ENCODE results near the gene TBX10.

TBX10 gene

GRCh38 chr11:67588136-67588503 lies 51.4 kb downstream of the TBX10 start:
- Histone ChIP-seq H3K79me2 (ENCODE audit: control insufficient read depth, low read length) (peaks cover 29% of the 10 kb centered on the region), H3K9me2 (replicated peaks; ENCODE audit: control insufficient read depth, low read length) (no peaks in the 10 kb centered on the region), H3K4me2 (ENCODE audit: low read length) (peak overlapping the region; percentile 98), H3K4me3 (ENCODE audit: low read length) (peak overlapping the region; percentile 80), H4K20me1 (ENCODE audit: control insufficient read depth, insufficient read depth, low read depth, low read length) (peaks cover 11% of the 10 kb centered on the region), H3F3A (ENCODE audit: control insufficient read depth, insufficient read depth) (peaks cover 45% of the 10 kb centered on the region), H3K4me1 (ENCODE audit: control insufficient read depth, low read length) (peaks cover 58% of the 10 kb centered on the region), H3K9me3 (ENCODE audit: control insufficient read depth, insufficient read depth, low read length) (no peaks in the 10 kb centered on the region), H3K27ac (ENCODE audit: low read depth, low read length) (peak overlapping the region; percentile 90), H3K36me3 (ENCODE audit: control insufficient read depth, low read length) (peaks cover 57% of the 10 kb centered on the region), H3K27me3 (ENCODE audit: control insufficient read depth, low read length) (no peaks in the 10 kb centered on the region)
- TF ChIP-seq EZH2phosphoT487 (IDR thresholded peaks at IDR 0.05; ENCODE audit: borderline replicate concordance, low read length) (no peak), CTCF (IDR thresholded peaks at IDR 0.05; ENCODE audit: low read depth, low read length, poor library complexity, severe bottlenecking) (no peak)

DNA sequence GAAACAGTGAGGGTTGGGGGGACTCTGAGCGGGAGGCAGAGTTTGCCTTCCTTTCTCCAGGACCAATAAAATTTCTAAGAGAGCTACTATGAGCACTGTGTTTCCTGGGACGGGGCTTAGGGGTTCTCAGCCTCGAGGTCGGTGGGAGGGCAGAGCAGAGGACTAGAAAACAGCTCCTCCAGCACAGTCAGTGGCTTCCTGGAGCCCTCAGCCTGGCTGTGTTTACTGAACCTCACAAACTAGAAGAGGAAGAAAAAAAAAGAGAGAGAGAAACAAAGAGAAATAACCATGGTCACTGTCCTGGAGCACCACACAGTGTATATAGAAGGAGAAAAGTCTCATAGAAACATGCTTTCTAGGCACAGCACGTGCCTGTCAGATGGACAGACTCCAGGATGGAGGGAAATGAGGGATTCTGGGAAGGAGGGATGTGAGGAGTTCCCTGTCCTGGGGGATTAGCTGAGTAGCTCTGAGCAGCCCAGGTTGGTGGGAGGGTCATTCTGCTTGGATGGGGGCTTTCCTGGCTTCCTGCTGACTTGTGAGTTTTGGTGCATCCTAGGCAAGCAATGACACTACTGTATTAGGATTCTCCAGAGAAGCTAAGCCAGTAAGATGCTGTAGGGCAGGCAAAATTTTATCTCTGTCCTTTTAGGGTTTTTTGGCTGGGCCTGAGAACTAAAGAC lies 52.9 kb downstream of the TBX10 start:
- Histone ChIP-seq H3K4me2 (ENCODE audit: low read length) (peak overlapping the region; percentile 98), H3F3A (ENCODE audit: control insufficient read depth, insufficient read depth) (peaks cover 50% of the 10 kb centered on the region)
- TF ChIP-seq CTCF (IDR thresholded peaks at IDR 0.05; ENCODE audit: low read depth, low read length, poor library complexity, severe bottlenecking) = no peak

DNA sequence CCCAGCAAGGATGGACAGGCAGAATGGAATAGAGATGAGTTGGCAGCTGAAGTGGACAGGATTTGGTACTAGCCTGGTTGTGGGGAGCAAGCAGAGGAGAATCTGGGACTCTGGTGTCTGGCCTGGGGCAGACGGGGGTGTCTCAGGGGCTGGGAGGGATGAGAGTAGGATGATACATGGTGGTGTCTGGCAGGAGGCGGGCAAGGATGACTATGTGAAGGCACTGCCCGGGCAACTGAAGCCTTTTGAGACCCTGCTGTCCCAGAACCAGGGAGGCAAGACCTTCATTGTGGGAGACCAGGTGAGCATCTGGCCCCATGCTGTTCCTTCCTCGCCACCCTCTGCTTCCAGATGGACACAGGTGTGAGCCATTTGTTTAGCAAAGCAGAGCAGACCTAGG lies 53.7 kb downstream of the TBX10 start:
- Histone ChIP-seq H3K4me1 (ENCODE audit: control insufficient read depth, low read length) (peaks cover 67% of the 10 kb centered on the region), H3F3A (ENCODE audit: control insufficient read depth, insufficient read depth) (peaks cover 50% of the 10 kb centered on the region), H3K9me2 (replicated peaks; ENCODE audit: control insufficient read depth, low read length) (no peaks in the 10 kb centered on the region), H3K4me3 (ENCODE audit: low read length) (peak overlapping the region; percentile 80), H3K27ac (ENCODE audit: low read depth, low read length) (peak overlapping the region; percentile 90), H3K9me3 (ENCODE audit: control insufficient read depth, insufficient read depth, low read length) (no peaks in the 10 kb centered on the region), H3K79me2 (ENCODE audit: control insufficient read depth, low read length) (peaks cover 32% of the 10 kb centered on the region), H4K20me1 (ENCODE audit: control insufficient read depth, insufficient read depth, low read depth, low read length) (peaks cover 11% of the 10 kb centered on the region), H3K4me2 (ENCODE audit: low read length) (peak overlapping the region; percentile 98), H3K27me3 (ENCODE audit: control insufficient read depth, low read length) (peaks cover 13% of the 10 kb centered on the region; the same call in 1 of the 2 replicates), H3K36me3 (ENCODE audit: control insufficient read depth, low read length) (peaks cover 57% of the 10 kb centered on the region)
- TF ChIP-seq EZH2phosphoT487 (IDR thresholded peaks at IDR 0.05; ENCODE audit: borderline replicate concordance, low read length) = no peak
- no peak for TF ChIP-seq CTCF (IDR thresholded peaks at IDR 0.05; ENCODE audit: low read depth, low read length, poor library complexity, severe bottlenecking)

More for the DNA sequence above, 52.9 kb downstream of the TBX10 start:
- H3K36me3 ChIP-seq (ENCODE audit: control insufficient read depth, low read length) = peaks cover 57% of the 10 kb centered on the region
- peaks cover 32% of the 10 kb centered on the region for H3K79me2 ChIP-seq (ENCODE audit: control insufficient read depth, low read length)
- peaks cover 11% of the 10 kb centered on the region for H4K20me1 ChIP-seq (ENCODE audit: control insufficient read depth, insufficient read depth, low read depth, low read length)
- H3K4me1 ChIP-seq (ENCODE audit: control insufficient read depth, low read length) = peaks cover 67% of the 10 kb centered on the region
- H3K27ac ChIP-seq (ENCODE audit: low read depth, low read length) = peak overlapping the region; percentile 90
- H3K27me3 ChIP-seq (ENCODE audit: control insufficient read depth, low read length) = 0 out of 2 replicates have a peak, but pooled peaks cover 8% of the 10 kb centered on the region
- peak overlapping the region; percentile 80 for H3K4me3 ChIP-seq (ENCODE audit: low read length)
- H3K9me3 ChIP-seq (ENCODE audit: control insufficient read depth, insufficient read depth, low read length) = no peaks in the 10 kb centered on the region
- H3K9me2 ChIP-seq (replicated peaks; ENCODE audit: control insufficient read depth, low read length) = no peaks in the 10 kb centered on the region
